Gastrocnemius medialis (tissue), 4 donors: ENCODE results near the gene ATG9A. TPM values are rescaled to one million over a fixed set of nuclear protein-coding genes. Genes with fewer than 3 reads are reported as not detected.

Source experiments
- ATAC-seq, 2 donors: fragments of 150-250 bp; one replicate each; pipeline ENCODE4 v1.9.1; 2016
- DNase-seq, 2 donors: peaks; one replicate each; pipeline ENCODE4 v3.0.0-alpha.2; 2019
- H3K27ac ChIP-seq, 4 donors: fragments of 200-600 bp; sonication (generic); 1 replicate in 1 of 4; 2 replicates in 3 of 4; pipeline ENCODE4 v1.5.1; 2016 to 2018; ENCODE audit warnings: mild to moderate bottlenecking in 2 of 4, moderate library complexity in 1 of 4
- H3K27me3 ChIP-seq, 3 donors: fragments of 200-600 bp; sonication (generic) in 2 of 3; 1 replicate in 1 of 3; 2 replicates in 2 of 3; pipeline versions ENCODE4 v1.5.1 to v1.6.0; 2016 to 2019; ENCODE audit warnings: mild to moderate bottlenecking in 1 of 3, moderate library complexity in 1 of 3
- H3K36me3 ChIP-seq, 2 donors: fragments of 200-600 bp; sonication (generic) in 1 of 2; one replicate each; pipeline ENCODE4 v1.5.1; 2017 to 2018
- H3K4me1 ChIP-seq, 2 donors: fragments of 200-600 bp; sonication (generic) in 1 of 2; one replicate each; pipeline ENCODE4 v1.5.1; 2016 to 2017; ENCODE audit warnings: mild to moderate bottlenecking in 2 of 2
- H3K4me3 ChIP-seq, 4 donors: fragments of 200-600 bp; sonication (generic) in 3 of 4; 1 replicate in 1 of 4; 2 replicates in 3 of 4; pipeline ENCODE4 v1.5.1; 2016 to 2019; ENCODE audit warnings: mild to moderate bottlenecking in 2 of 4
- H3K9me3 ChIP-seq, 3 donors: fragments of 200-600 bp; sonication (generic) in 2 of 3; 1 replicate in 1 of 3; 2 replicates in 2 of 3; pipeline ENCODE4 v1.5.1; 2016 to 2019
- POLR2A ChIP-seq, 2 donors: fragments of 450-650 bp; IDR thresholded peaks; one replicate each; pipeline ENCODE4 v1.6.1; 2017; ENCODE audit warnings: antibody characterized with exemption in 2 of 2, mild to moderate bottlenecking in 2 of 2, moderate library complexity in 2 of 2
- in situ Hi-C, 4 donors: fragments of 200-750 bp; cut with MboI; loops; one replicate each; pipeline versions ENCODE4 v1.15.0 to v1.8.0; 2017; ENCODE audit warnings: low sequenced_read_pairs in 4 of 4
- intact Hi-C: fragments of 100-400 bp; cut with DNase I; formaldehyde crosslinking; loops from one replicate; pipeline ENCODE4 v1.15.1; 2023; ENCODE audit warnings: low total_unique reads
- total RNA-seq, 4 donors: library from RNA; depleted of rRNA; stranded (reverse); fragments of >200 nt; gene quantifications; one replicate each; pipeline versions ENCODE4 v1.1.0 to v1.2.3, GENCODE V29; 2016
- TF ChIP-seq, protein P1 (sequence below), 5 experiments: fragments of 450-650 bp in 3 of 5; fragments of 200-600 bp in 2 of 5; sonication (generic) in 2 of 5; IDR thresholded peaks in 4 of 5; conservative IDR thresholded peaks in 1 of 5; 1 replicate in 4 of 5; 2 replicates in 1 of 5; pipeline ENCODE4 v1.5.1; 2016 to 2019; ENCODE audit warnings: antibody characterized with exemption in 5 of 5, mild to moderate bottlenecking in 3 of 5, moderate library complexity in 3 of 5

The ATG9A gene
- 100 to 1,000 TPM; 111 to 208 (median 176) TPM for total RNA-seq

- Histone ChIP-seq H3K36me3 (peaks cover 2 to 59% of the 10 kb centered on the region in 2 donors), H3K27me3 (no peaks in the 10 kb centered on the region), H3K9me3 (no peaks in the 10 kb centered on the region), H3K4me1 (peaks cover 22 to 27% of the 10 kb centered on the region in 2 donors), H3K27ac (peak within 1 kb of the TSS; percentile 85 to 99 (median 90)), H3K4me3 (peak within 1 kb of the TSS; percentile 73 to 95 (median 90))
- intact Hi-C loops = loop anchor here (1.0 to 5.0 kb wide), 7 partner anchors 10 to 268 kb away; partner anchors contain the start of genes DNAJB2, GLB1L, GMPPA and NHEJ1
- TF ChIP-seq, protein P1, sequence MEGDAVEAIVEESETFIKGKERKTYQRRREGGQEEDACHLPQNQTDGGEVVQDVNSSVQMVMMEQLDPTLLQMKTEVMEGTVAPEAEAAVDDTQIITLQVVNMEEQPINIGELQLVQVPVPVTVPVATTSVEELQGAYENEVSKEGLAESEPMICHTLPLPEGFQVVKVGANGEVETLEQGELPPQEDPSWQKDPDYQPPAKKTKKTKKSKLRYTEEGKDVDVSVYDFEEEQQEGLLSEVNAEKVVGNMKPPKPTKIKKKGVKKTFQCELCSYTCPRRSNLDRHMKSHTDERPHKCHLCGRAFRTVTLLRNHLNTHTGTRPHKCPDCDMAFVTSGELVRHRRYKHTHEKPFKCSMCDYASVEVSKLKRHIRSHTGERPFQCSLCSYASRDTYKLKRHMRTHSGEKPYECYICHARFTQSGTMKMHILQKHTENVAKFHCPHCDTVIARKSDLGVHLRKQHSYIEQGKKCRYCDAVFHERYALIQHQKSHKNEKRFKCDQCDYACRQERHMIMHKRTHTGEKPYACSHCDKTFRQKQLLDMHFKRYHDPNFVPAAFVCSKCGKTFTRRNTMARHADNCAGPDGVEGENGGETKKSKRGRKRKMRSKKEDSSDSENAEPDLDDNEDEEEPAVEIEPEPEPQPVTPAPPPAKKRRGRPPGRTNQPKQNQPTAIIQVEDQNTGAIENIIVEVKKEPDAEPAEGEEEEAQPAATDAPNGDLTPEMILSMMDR (IDR thresholded peaks at IDR 0.05 in 4 of 5, conservative IDR thresholded peaks at IDR 0.05 in 1 of 5) = peak in 1 of 5 experiments; percentile 17
- peak; percentile 93 to 95 for TF ChIP-seq POLR2A (IDR thresholded peaks at IDR 0.05)
- in situ Hi-C loops = no loop called here
- ATAC-seq = peak; percentile 96 to 98
- peak; percentile 99 to 100 for DNase-seq
These were observed at the start of gene ATG9A, which contains the start of gene ANKZF1 for GRCh38 chr2:219229305-219230058. TSS of gene ATG9A (minus strand) at chr2:219229636. CDS start at chr2:219228024, 1,612 bp downstream. TSS of gene ANKZF1 (plus strand) at chr2:219229806. CDS start at chr2:219230258, 452 bp downstream.

DNA sequence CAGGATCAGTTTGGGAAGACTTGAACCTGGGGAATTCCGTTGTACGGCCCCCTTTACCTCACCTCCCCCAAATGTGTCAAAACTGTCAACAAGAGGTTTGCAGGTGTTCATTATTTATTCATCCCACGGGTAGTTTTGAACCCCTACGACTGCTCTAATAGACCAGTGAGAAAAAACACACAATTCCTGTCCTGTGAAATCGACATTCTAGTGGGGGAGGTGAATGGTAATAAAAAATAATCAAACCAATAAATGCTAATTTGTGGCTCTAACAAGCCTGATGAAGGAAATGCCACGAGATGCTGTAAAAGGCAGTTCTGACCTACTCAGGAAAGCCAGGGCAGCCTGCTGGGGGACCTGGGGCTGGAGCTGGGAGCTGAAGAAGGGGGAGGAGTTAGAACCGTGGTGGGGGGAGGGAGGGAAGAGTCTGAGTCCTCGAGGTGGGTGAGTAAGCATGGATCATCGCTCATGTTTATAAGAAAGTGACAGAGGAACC is 49.3 kb upstream of the ATG9A start:
- intact Hi-C loops = loop anchor here (1.0 to 10.0 kb wide), 7 partner anchors 25 to 994 kb away; partner anchors contain the start of genes ANKZF1, ATG9A, DNPEP and NHEJ1
- no peaks in the 10 kb centered on the region for H3K9me3 ChIP-seq
- H3K4me1 ChIP-seq = peaks cover 31 to 35% of the 10 kb centered on the region in 2 donors
- no peaks in the 10 kb centered on the region for H3K27me3 ChIP-seq
- peak overlapping the region; percentile 92 to 98 (median 96) for H3K27ac ChIP-seq
- no peak for DNase-seq
- peaks cover 0 to 30% of the 10 kb centered on the region in 2 donors for H3K36me3 ChIP-seq
- peak; percentile 60 to 64 for ATAC-seq
- H3K4me3 ChIP-seq = peak overlapping the region; percentile 36 to 87 (median 66)
- TF ChIP-seq, protein P1 (IDR thresholded peaks at IDR 0.05 in 4 of 5, conservative IDR thresholded peaks at IDR 0.05 in 1 of 5) = no peak
- TF ChIP-seq POLR2A (IDR thresholded peaks at IDR 0.05) = no peak
- in situ Hi-C loops = loop anchor here in 2 of 4 donors (10.0 to 25.0 kb wide), 3 partner anchors 116 to 259 kb away; partner anchors contain the start of genes CHPF (in 1 of the 2), NHEJ1 (in 1 of the 2), SLC23A3 (in 1 of the 2) and TMEM198 (in 1 of the 2)

DNA sequence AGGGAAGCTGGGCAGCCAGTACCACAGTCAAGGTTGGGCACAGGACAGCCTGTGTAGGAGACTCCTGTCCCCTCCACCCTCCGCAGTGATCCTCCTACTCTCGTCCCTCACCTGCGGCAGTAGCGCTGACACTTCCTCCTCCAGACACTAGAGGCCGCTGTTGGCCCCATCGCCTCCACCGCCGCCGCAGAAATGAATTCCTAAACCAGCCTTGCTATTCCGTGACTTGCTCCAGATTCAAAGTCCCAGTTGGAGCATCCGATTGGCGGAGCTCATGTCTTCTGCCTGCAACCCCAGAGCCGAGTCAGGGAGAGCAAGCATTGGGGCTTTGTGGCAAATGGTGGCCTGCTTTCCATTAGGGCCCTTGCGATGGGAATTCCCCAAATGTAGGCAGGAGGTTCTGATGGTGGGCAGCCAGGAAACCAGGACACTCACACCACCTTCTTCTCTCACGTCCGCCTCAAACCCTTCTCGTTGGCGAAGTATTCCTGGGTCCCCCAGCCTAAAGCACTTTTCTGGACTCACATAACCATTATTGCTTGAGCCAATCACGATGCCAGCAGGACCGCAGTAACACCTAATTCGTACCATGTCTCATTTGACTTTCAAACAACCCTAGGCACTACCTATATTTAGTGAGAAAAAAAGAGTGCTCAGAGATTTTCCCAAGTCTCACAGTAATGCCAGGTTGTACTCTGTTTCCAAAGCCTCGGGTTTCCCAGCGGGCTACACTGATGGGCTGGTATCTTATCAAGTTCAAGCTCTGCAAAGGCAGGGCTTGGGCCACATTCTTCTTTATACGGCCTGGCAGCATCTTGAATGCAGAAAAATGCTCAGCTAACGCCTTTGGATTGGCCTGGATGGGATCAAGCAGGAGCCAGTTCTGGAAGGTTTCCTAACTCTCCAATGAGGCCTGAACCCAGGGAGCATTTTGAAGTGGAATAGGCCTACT is 48.5 kb upstream of the ATG9A start:
- Histone ChIP-seq H3K27me3 (no peaks in the 10 kb centered on the region), H3K36me3 (peaks cover 0 to 23% of the 10 kb centered on the region in 2 donors), H3K27ac (peak overlapping the region; percentile 92 to 98 (median 96)), H3K9me3 (no peaks in the 10 kb centered on the region), H3K4me3 (peak overlapping the region; percentile 20 to 87 (median 24)), H3K4me1 (peaks cover 32 to 35% of the 10 kb centered on the region in 2 donors)
- intact Hi-C loops (loop anchor here (1.0 to 10.0 kb wide), 4 partner anchors 16 to 993 kb away; partner anchors contain the start of gene DNPEP), in situ Hi-C loops (loop anchor here in 2 of 4 donors (10.0 to 25.0 kb wide), 3 partner anchors 116 to 259 kb away; partner anchors contain the start of genes CHPF (in 1 of the 2), NHEJ1 (in 1 of the 2), SLC23A3 (in 1 of the 2) and TMEM198 (in 1 of the 2))
- DNase-seq = peak; percentile 65 to 79
- ATAC-seq = peak; percentile 35 to 50
- TF ChIP-seq POLR2A (IDR thresholded peaks at IDR 0.05) = no peak
- TF ChIP-seq, protein P1 (IDR thresholded peaks at IDR 0.05 in 4 of 5, conservative IDR thresholded peaks at IDR 0.05 in 1 of 5) = peak; percentile 92 to 99 (median 98)
